GM15510 (cell line): Measurements from ENCODE around the gene FAM120B.

Experiments
- POLR2A ChIP-seq: IDR thresholded peaks from 3 replicates; pipeline ENCODE4 v1.6.1; 2011; ENCODE audit warnings: borderline replicate concordance; ENCODE audit not compliant: insufficient read length; ENCODE audit errors: extremely low read depth

Gene FAM120B

GRCh38 chr6:170372380-170373325 is 66.1 kb downstream of the FAM120B start:
- no peak for TF ChIP-seq POLR2A

GRCh38 chr6:170374571-170375444 is 68.2 kb downstream of the FAM120B start:
- TF ChIP-seq POLR2A: no peak

- TF ChIP-seq POLR2A: no peak
Measured at GRCh38 chr6:170375661-170376060, 69.1 kb downstream of the FAM120B start.

GRCh38 chr6:170376386-170377043 is 70.0 kb downstream of the FAM120B start:
- no peak for TF ChIP-seq POLR2A

GRCh38 chr6:170378502-170378901 is 71.9 kb downstream of the FAM120B start:
- TF ChIP-seq POLR2A: no peak

- no peak for TF ChIP-seq POLR2A
Measured at GRCh38 chr6:170381562-170381961, 75.0 kb downstream of the FAM120B start.

GRCh38 chr6:170383466-170384035 is 77.0 kb downstream of the FAM120B start:
- no peak for TF ChIP-seq POLR2A

GRCh38 chr6:170385506-170385905 is 78.9 kb downstream of the FAM120B start:
- no peak for TF ChIP-seq POLR2A

- no peak for TF ChIP-seq POLR2A
Measured at GRCh38 chr6:170388113-170388512, 81.6 kb downstream of the FAM120B start.

- no peak for TF ChIP-seq POLR2A
Measured at GRCh38 chr6:170393033-170393432, 86.5 kb downstream of the FAM120B start.

GRCh38 chr6:170393807-170394399 is 87.3 kb downstream of the FAM120B start:
- no peak for TF ChIP-seq POLR2A

- no peak for TF ChIP-seq POLR2A
Measured at GRCh38 chr6:170394980-170395379, 88.4 kb downstream of the FAM120B start.

- TF ChIP-seq POLR2A: no peak
Measured at GRCh38 chr6:170402318-170403040, 95.9 kb downstream of the FAM120B start.
